ENCODE measurements around the gene ZNF358.

The ZNF358 gene

DNA sequence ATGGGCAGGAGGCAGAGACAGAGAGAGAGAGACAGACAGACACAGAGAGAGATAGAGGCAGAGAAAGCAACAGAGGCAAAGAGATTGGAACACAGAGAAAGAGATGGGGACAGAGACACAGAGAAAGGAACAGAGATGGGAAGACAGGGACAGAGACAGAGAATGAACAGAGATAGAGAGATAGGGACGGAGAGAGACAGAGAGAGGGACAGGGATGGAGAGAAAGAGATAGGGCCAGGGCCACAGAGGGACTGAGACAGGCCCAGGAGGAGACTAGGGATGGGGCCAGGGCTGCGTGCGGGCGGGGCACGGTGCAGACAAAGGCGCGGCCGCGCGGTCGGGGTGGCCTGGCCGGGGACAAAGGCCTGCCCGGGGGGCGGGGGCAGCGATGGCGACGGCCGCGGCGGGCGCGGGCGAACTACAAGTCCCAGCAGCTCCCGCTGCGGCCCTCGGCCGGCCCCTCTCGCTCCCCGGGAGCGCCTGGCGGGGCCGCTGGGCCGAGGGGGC lies at the start of gene ZNF358:
Gene ZNF358 (plus strand): TSS at position 459 of the 507 bp plus-strand sequence. CDS start 3,140 bp downstream, outside the sequence.
- H3K27ac ChIP-seq: no peak within 1 kb of the TSS
- no peak for DNase-seq (ENCODE audit: low read depth, low spot score)

DNA sequence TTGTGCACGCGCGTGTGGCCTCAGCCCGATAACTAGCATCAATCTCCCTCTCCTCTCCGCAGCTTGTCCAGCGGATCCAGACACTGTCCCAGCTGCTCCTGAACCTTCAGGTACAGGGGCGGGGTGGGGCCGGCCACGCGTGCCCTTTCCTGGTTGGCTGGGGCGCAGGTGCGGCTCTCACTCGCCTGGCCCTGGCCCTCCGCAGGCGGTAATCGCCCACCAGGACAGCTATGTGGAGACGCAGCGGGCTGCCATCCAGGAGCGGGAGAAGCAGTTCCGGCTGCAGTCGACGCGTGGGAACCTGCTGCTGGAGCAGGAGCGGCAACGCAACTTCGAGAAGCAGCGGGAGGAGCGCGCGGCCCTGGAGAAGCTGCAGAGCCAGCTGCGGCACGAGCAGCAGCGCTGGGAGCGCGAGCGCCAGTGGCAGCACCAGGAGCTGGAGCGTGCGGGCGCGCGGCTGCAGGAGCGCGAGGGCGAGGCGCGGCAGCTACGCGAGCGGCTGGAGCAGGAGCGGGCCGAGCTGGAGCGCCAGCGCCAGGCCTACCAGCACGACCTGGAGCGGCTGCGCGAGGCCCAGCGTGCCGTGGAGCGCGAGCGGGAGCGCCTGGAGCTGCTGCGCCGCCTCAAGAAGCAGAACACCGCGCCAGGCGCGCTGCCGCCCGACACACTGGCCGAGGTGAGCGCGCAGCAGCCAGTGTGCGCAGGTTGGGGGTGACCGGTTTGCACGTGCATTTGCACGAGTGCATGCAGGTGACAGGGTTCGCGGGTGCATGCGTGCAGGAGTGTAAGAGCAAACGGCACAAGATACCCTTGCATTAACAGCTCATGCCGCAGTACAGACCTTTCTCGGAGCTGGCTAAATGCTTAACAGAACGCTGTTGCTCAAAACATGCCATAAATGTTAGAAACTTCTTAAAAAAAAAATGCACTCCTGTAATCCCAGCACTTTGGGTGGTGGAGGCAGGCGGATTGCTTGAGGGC lies 48.6 kb upstream of the ZNF358 start:
- no peak overlapping the region for H3K27ac ChIP-seq
- DNase-seq (ENCODE audit: low read depth, low spot score): no peak

DNA sequence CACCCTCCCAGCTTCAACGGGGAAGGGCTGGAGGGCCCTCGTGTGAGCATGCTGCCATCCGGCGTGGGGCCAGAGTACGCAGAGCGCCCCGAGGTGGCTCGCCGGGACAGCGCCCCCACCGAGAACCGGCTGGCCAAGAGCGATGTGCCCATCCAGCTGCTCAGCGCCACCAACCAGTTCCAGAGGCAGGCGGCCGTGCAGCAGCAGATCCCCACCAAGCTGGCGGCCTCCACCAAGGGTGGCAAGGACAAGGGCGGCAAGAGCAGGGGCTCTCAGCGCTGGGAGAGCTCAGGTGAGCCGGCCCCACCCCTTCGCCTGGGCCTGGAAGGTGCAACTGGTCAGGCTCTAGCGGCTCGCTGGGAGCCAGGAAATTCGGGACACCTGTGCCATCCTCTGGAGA lies 47.1 kb upstream of the ZNF358 start:
- DNase-seq (ENCODE audit: low read depth, low spot score): no peak
- no peak overlapping the region for H3K27ac ChIP-seq

DNA sequence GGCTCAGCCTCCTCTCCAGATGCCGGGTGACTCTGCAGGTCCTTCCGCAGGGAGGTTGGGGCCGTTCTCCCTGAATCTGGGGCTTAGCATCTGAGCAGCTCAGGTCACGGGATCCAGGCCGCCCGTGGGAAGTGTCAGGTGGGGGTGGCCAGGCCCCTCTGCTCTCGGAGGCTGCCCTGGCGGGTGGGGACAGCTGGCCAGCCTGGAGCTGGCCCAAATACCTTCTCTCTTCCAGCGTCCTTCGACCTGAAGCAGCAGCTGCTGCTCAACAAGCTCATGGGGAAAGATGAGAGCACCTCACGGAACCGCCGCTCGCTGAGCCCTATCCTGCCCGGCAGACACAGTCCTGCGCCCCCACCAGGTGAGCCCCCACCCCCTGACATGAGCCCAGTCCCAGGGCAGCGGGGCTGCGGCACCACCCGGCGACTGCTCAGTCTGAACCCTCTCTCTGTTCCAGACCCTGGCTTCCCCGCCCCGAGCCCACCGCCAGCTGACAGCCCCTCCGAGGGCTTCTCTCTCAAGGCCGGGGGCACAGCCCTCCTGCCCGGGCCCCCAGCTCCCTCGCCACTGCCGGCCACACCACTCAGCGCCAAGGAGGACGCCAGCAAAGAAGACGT lies 46.1 kb upstream of the ZNF358 start:
- no peak for DNase-seq (ENCODE audit: low read depth, low spot score)
- H3K27ac ChIP-seq: no peak overlapping the region

DNA sequence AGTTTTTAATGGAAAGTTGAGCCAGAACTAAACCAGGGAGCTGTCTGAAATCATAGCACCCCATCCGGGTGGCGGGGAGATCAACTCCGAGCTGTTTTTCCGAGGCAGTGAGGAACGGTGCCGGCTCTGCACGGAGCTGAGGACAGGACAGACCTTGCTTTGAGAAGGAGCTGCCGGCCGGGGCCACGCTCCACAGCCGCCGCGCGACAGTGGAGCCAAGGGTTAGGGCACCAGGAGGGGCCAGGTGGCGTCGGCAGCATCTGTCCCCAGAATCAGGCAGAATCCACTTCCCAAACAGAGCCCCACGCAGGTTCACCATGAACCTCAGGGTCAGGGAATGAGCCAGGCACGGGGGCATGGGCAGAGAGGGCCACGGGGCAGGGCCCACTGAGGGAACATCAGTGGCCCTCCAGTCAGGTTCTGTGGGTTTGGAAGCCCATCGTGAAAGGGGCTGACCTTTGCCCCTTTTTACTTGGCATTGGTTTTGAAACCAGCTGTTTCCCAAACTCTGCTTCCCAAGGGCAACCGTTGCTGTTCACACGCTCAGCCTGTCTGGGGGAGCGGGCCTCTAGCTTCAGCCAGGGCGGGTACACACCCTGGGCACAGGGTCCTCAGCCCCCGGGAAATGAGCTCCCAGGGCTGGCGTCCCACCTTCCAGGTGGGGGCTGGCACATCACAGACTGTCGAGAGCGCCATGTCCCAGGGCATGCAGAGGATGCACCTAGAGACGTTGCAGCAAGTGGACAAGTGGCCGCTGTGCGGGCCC lies 45.2 kb upstream of the ZNF358 start:
- H3K27ac ChIP-seq: no peak overlapping the region
- no peak for DNase-seq (ENCODE audit: low read depth, low spot score)

DNA sequence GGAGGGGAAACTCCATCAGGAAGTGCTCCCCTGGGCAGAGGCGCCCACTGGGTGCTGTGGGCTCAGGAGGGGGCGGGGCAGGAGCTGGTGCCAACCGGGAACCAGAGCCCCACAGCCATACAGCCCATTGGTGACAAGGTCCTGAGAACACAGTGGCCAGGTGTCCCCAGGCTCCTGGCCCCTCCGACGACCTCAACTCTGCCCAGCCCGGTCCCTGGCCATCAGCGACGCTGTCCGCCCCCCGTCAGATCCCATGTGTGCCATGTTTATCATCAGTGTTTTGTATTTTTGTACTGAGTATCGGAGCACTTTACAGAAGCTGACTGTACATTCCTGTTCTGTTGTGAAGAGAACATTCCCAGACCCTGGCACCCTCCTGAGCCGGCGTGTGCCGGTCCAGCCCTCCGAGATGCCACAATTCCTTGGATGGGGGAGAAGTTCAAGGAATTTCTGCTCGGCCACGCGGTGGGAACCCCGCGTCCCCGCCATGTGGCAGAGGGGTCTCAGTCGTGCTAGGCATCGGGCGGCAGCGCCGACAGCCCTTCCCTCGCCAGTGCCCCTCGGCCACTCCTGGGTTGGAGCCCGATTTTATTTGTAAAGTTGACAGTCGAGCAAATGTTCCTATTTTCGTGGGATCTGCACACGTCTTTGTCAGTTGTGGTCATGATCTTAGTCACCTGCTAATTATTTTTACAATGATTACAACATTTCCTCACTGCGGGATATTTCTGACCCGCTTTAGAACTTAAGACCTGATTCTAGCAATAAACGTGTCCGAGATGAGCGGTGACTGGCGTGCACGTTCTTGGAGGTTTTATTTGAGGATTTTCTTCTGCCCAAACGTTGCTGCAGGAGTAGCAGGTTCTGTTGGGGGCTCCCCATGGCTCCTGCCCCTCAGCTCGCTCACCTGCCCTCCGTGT lies 43.9 kb upstream of the ZNF358 start:
- no peak for DNase-seq (ENCODE audit: low read depth, low spot score)
- H3K27ac ChIP-seq: no peak overlapping the region

DNA sequence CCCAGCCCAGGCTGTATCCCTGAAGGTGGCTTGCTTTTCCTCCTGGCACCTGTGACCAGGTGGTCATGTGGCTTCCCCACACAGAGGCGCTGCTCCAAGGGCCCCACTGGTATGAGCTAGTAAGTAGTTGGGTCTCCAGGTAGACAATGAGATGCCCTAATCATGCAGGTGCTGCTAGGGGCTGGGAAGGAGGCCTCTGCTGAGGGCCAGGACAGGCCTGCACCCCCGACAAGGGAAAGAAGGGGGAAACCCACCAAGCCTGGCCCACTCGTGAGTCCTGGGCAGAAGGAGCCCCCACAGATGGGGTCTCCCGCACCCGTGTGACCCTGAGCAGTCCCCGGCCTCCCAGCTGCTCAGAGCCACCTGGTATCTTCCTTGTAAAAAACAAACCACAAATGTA lies 40.2 kb upstream of the ZNF358 start:
- H3K27ac ChIP-seq: no peak overlapping the region
- no peak for DNase-seq (ENCODE audit: low read depth, low spot score)

DNA sequence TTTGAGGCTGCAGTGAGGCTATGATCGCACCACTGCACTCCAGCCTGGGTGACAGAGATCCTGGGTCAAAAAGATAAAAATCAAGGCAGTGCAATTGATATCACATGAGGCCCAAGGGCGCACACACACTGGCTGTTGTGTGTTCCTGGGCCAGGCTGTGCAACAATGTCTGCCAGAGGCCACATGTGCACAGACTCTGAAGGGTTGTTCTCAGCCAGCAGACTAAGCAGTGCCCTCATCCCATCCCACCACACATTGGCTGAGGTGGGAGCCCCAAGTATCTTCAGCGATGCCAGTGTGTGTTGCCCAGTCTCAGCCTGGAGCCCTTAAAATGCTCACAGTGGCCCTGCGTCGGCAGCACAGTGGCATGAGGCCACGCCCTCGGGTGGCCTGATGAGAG lies 39.7 kb upstream of the ZNF358 start:
- DNase-seq (ENCODE audit: low read depth, low spot score): no peak

DNA sequence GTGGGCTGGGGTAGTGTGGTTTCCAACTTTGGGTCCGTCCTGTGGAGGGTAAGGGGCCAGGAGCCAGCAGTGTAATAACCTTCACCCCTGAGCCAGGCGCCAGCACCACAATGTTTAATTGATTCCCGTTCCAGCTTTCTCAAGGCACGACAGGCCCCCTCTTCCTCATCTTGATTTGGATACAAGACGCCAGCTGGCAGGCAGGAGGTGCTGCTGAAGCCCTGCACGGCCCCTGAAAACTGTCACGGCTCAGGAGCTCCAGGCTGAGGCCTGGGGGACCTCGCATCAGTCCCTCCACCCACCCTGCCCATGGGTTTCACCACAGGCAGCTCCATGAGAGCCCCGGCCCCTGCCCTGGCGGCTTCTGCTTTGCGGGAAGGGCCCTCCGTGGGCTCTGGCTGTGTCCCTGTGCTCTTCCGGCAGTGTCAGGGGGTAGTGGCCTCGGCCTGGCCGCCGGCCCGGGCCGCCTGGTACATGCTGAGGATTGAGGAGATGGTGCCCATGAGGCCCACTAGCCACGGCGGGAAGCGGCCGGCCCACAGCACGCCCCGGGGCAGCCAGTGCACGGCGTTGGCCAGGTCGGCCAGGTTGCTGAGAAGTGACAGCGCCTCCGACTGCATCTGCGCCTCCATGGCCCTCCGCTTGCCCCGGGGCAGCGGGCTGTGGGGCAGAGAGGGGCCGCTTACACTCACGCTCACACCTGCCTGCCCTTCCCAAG lies 39.0 kb upstream of the ZNF358 start:
- no peak overlapping the region for H3K27ac ChIP-seq
- DNase-seq (ENCODE audit: low read depth, low spot score): no peak

More for the DNA sequence above, 39.7 kb upstream of the ZNF358 start:
- H3K27ac ChIP-seq: no peak overlapping the region

DNA sequence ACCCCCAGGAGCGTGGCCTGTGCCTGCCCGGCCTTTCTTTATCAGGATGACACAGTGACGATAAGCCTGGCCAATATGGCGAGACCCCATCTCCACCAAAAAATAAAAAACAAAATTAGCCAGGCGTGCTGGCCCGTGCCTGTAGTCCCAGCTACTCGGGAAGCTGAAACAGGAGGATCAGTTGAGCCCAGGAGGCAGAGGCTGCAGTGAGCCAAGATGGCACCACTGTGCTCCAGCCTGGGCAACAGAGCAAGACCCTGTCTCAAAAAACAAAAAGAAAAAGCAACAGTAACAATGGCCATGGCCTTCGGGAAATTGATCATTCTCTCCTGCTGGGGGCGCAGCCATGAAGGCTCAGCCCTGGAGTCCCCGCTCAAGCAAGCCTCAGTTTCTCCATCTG lies 38.1 kb upstream of the ZNF358 start:
- DNase-seq (ENCODE audit: low read depth, low spot score): no peak
- H3K27ac ChIP-seq: no peak overlapping the region

DNA sequence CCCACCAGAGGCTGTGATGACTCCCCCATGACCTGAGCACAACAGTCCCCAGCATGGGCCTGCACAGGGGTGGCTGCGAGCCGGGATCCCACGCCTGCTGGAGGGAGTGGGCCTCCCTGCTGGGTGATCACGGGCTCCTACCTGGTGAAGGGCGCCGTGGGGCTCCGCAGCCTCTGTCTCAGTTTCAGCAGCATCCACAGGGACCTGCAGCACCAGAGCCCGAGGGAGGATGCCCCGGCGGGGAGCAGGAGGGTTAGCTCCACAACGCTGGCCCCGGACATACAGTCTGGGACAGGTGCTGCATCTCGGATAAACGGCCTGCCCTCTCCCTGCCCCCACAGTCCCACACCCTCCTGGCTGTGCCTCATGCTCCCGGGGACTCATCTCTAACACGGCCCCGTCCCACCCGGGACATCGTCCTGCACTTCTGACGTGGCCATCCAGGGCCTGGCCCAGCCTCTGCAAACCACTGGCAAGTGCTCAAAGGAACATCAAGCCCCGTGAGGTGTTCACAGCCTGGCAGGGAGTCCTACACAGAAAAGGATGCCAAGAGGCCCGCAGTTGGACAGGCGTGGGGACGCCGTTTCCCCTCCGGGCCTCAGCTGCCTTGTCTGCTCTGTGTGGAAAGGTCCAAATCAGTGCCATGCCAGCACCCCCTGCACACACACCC lies 37.6 kb upstream of the ZNF358 start:
- H3K27ac ChIP-seq: no peak overlapping the region
- no peak for DNase-seq (ENCODE audit: low read depth, low spot score)

DNA sequence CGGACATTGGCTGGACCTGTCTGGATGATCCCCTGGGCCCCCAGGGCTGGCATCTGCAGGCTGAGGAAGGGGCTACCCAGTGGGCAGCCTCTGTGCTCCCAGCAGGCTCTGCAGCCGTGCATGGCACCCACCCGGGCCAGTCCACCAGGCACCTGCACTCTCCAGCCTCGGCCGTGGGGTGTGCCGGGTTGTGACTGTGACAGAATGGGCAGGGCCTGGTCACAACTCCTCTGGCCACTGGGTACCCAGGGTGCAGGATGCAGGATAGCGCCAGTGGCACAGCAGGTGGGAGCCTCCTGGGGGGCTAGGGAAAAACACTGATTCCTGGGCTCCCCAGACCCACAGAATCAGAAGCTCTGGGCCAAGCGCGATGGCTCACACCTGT lies 37.1 kb upstream of the ZNF358 start:
- DNase-seq (ENCODE audit: low read depth, low spot score): no peak
- no peak overlapping the region for H3K27ac ChIP-seq

DNA sequence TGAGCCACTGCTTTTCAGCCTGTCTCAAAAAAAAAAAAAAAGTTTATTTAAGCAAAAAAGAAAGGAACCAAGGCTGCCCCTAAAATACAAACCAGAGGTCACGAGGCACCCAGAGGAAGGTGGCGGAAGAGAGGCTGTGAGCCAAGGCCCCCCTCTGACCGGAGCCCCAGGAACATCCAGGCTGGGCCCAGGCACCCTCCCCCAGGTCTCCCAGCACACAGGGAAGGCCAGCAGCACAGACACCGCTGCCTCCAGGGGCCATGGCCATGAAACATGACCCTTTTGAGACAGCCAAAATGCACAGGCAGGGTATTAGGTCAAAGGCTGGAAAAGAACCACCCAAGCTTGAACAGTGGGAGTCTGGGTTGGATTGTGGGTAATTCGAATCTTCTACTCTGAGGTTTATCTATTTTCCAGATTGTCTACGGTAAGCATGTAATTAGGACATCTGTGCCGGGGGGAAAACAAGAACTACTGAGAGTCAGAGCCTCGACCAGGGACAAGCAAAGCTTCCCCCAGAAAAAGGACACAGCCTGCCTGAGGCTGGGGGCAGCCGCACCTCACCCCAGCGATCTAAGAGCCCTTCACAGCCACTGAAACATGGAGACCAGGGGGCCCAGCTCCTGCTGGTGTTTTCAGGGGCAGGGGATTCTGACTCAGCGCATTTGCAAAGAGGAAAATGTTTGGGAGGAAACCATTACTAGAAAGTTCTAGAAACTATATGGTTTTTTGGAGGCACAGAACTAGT lies 35.5 kb upstream of the ZNF358 start:
- DNase-seq (ENCODE audit: low read depth, low spot score): no peak
- no peak overlapping the region for H3K27ac ChIP-seq

DNA sequence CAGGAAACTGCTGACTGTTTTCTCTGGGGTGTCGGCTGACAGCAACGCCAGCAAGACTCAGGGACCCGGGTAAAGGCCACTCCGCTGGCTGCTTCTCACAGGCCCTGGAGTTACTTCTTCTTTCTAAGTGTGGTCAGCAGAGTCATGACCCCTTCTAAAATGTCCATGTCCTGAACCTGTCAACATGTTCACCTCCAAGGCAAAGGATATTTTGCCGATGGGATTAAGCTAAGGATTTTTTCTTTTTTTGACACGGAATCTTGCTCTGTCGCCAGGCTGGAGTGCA lies 35.0 kb upstream of the ZNF358 start:
- no peak overlapping the region for H3K27ac ChIP-seq
- no peak for DNase-seq (ENCODE audit: low read depth, low spot score)

DNA sequence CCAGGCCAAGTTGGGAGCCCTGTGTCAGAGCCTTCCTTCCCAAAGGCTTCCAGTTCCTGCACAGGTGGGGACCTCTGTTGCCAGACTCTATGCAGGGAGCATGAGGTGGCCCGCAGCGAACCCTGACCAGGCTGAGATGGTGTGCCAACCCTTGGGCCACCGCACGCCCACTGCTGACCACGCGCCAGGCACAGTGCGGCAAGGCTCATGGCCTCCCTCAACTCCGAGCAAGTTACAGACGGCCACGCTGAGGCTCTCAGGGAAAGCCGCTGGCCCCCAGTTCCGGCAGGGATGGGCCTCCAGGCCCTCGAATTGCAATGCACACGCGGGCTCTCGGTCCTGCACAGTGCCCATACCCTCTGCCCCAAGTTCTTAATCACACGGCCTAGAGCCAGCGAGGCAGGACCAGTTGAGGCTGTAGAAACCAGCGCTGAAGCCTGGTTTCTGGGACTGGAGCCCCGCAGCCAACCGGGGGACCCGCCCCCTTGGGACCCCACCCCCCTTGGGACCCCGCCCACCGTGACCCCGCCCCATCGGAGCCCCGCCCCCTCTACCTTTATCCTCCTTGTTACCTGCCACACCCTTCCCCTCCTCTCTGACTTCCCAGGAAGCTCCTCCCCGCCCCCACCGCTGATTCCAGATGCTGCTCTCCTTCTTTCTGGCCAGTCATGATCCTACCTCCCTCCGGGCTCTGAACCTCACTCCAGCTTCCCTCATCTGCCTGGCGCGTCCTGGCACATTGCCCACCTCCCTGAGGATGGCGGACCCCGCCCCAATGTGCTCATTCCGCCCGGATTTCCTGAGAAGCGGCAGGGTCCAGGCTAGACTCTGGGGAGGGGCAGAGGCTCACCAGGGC lies 33.1 kb upstream of the ZNF358 start:
- DNase-seq (ENCODE audit: low read depth, low spot score): no peak
- no peak overlapping the region for H3K27ac ChIP-seq

DNA sequence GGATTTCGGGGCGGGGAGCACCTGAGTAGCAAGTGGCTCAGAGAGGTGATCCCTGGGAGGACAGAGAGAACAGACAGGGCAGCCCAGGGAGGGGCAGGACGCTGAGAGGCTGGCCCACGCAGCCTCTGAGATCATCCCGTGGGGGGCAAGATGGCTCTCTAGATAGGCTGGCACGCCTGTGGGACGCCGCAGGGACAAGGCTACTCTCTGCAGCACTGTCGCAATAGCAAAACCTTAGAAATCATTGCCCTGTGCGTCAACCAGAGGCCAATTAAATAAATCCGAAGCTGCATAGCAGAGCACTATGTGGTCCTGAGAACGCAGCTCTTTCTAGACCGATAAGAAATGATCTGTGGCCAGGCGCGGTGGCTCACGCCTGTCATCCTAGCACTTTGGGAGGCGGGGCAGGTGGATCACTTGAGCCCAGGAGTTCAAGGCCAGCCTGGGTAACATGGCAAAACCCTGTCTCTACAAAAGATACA lies 32.1 kb upstream of the ZNF358 start:
- DNase-seq (ENCODE audit: low read depth, low spot score): no peak
- no peak overlapping the region for H3K27ac ChIP-seq

DNA sequence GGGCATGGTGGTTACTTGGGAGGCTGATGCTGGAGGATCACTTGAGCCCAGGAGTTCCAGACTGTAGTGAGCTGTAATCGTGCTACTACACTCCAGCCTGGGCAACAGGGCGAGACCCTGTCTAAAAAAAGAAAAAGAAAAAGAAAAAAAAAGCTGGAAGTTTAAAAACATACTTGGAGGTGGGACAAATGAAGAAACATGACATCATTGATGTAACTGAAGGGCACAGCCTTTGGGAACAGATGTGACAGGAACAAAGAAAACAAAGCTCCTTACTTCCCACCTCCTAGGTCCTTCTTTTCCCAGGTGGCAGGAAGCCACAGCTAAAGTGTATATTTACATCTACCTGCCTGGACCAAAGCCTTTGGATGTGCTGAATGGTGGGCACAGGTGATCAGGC lies 29.0 kb upstream of the ZNF358 start:
- DNase-seq (ENCODE audit: low read depth, low spot score): no peak
- H3K27ac ChIP-seq: no peak overlapping the region
